GM10266 (cell line): ENCODE results near the gene THTPA.
A peak's percentile ranks its signal among the peaks of the same experiment; 100 is the strongest.

ENCODE experiments used
- DNase-seq: peaks from one replicate; pipeline ENCODE4 v3.0.0; 2012; ENCODE audit errors: extremely low spot score
- CTCF ChIP-seq: IDR thresholded peaks from 2 replicates; pipeline ENCODE4 v1.5.1; 2012; ENCODE audit warnings: mild to moderate bottlenecking, low read depth; ENCODE audit not compliant: control insufficient read depth, insufficient read depth; ENCODE audit errors: missing control alignments

THTPA gene

GRCh38 chr14:23566112-23566777 is 10.2 kb downstream of the THTPA start:
- DNase-seq = no peak
- TF ChIP-seq CTCF = no peak

- TF ChIP-seq CTCF = peak; percentile 6
Observed at GRCh38 chr14:23566778-23567185, 10.7 kb downstream of the THTPA start.

GRCh38 chr14:23567186-23568020 is 11.3 kb downstream of the THTPA start, which contains the start of gene AP1G2:
Gene AP1G2, minus strand, starts transcription at chr14:23567791. Its CDS starts 477 bp downstream, at chr14:23567314.
- TF ChIP-seq CTCF = no peak
- DNase-seq = peak; percentile 90

More at GRCh38 chr14:23566778-23567185, 10.7 kb downstream of the THTPA start:
- DNase-seq = no peak

- no peak for DNase-seq
- no peak for TF ChIP-seq CTCF
Observed at GRCh38 chr14:23568021-23568599, 12.0 kb downstream of the THTPA start.

- no peak for DNase-seq
- peak; percentile 55 for TF ChIP-seq CTCF
Observed at GRCh38 chr14:23568600-23569331, 12.7 kb downstream of the THTPA start.

GRCh38 chr14:23569443-23570151 is 13.5 kb downstream of the THTPA start:
- no peak for TF ChIP-seq CTCF
- DNase-seq = no peak
